ENCODE results near the gene STPG4.
A peak's percentile ranks its signal among the peaks of the same experiment; 100 is the strongest.

Gene STPG4

DNA sequence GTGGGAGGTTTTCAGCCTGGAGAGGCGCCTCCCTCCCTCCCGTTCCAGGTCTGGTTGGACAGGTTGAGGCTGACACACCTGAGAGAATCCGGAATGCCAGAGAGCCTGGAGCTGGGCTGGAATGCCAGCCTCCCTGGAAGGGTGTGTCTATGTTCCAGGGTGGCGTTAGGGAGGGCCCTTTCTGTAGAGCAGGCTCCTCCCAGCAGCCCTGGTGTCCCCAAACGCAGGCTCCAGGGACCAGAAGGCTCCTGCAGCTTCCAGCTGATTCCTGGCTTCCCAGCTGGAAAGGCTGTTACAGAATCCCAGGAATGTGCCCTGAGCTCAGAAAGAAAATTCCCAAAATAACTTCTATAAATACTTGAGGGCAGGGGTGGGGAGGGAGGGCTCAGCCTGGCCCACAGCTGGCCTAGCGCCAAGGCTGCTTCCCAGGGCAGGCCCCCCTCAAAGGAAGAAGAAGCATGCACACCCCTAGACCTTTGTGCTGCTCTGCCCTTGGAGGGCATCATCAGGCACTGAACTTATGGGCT, 85.4 kb downstream of the STPG4 start:
- peak; percentile 92 for FAIRE-seq

DNA sequence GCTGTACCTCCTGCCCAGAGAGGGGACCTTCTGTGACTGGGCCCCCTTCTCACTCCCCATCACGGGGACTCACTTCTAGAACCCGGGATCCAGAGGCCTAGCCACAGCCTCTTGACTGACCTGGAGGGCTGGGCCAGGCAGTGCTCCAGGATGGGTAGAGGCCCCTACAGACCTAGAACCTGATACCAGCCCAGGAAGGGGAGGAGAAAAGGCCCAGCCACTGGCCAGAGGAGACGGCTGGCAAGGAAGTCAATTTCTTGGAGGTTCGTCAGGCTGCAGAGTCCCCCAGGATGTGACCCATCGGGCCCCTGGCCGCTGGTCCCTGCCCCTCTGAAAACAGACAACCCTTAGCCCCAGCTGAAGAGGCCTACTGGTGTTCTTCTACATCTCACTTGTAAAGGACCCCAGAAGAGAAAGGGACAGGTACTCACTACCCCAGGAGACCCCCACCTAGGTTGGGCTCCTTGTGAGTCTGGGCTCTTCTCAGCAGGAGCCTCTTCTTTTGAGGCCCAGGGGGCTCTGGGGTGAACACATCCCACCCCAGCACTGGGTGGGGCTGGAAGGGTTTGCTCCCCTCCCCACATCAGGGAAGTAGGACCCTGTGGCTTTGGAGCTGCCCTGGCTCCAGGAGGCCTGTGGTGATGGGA, 86.0 kb downstream of the STPG4 start:
- FAIRE-seq: no peak

DNA sequence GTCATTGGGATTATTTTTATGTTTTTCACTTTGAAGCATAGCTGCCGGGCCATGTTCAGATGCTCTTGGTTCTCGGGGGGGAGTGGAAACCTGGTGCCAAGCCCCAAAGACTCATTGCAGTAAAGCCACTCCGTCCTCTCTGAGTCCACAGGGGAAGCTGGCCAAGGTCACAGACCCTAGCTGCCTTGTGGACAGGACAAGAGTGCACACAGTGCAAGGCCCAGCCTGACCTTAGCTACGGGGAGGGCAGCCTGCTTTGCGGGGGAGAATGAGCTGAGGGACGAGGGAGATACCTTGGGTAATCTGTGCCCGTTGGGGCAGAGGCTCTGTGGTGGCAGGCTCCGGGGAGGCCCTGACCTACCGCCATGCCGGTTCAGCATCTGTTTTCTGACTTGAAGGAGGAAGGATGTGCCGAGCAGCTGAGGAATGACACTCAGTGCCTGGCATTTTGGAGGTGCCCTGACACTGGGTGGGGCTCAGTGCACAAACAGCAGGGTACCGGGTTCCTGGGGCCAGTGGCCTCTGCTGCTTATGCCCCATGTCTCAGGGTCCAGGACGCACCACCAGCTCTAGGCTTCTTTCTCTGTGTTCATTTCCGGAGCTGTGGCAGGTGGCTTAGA, 87.2 kb downstream of the STPG4 start:
- no peak for FAIRE-seq

DNA sequence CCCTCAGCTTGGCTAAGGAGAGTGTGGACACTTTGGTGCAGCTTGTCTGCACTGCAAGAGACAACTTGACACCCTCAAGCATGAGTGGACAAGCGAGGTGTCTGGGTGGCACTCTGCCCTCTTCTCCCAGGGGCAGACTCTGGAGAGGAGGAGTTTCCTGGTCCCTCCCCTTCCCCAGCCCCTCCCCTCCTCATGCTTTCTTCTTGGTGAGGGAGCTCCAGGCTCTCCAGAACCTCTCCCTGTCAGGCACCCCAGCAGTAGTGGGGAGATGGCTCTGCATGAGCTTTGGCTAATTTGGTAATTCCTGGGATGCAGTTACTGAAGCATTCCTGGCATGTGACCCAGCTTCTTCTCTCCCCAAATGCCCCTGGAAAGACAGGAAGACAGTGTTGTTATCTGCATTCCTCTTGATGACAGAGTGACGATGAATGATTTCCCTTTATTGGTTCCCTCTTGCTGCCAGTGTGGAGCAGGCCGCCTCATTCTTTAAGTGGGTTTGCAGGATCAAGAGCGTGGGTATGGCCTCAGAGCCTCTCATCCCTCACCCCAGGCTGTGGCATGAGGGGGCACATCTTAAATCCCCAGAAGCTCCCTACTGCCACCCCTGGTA, 89.2 kb downstream of the STPG4 start:
- FAIRE-seq: no peak

DNA sequence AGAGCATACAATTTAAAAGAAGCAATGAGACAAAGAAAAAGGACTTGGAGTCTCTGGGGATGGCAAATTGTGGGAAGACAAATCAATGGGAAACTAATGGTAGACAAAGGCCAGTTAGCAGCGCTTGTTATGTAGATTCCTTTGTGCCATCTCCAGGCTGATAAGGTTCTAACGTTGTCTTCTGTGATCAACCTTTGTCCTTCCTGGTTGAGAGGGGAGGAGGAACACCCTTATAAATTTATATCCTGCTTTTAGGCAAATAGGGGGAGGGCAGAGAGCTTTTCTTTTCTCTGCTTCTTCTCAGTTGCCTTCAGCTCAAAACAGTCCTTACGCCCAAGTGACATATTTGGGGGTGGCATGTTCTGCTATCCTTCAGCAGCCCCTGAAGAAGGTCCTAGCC, 89.8 kb downstream of the STPG4 start:
- FAIRE-seq: no peak

DNA sequence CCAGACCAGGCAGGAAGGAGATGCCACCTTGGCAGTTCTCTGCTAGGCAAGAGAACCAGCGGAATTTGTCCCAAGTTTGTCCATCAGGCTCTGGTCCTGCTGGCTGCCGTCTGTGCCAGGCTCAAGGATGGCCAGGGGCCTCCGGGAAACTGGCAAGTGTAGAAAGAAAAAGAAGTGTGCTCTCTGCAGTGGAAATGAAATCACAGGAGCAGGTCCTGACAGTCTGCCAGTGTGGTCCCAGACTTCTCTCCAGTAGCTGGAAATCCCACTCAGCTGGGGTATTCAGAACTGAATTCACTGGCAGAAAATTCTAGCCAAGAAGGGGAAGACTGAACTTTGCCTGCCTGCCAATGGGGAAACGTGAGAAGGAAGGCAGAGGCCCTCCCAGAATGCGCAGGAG, 91.0 kb downstream of the STPG4 start:
- no peak for FAIRE-seq

DNA sequence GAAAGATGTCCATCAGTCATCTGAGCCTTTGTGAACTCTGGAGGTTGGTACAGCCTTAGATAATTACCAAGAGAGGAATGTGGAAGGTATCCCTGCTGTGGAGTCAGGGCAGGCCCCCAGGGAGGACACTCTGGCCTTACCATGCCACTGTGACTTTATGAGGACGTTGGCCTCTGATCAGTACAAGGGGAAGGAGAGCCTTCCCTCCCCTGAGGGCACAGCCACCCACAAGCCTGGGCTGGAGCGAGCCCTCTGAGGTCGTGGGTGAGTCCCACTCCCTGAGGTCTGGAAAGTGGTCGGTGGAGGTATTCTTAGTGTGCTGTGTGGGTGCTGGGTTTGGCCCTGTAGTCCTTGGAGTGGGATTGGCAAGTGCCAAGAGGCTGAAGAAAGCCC, 91.6 kb downstream of the STPG4 start:
- no peak for FAIRE-seq

DNA sequence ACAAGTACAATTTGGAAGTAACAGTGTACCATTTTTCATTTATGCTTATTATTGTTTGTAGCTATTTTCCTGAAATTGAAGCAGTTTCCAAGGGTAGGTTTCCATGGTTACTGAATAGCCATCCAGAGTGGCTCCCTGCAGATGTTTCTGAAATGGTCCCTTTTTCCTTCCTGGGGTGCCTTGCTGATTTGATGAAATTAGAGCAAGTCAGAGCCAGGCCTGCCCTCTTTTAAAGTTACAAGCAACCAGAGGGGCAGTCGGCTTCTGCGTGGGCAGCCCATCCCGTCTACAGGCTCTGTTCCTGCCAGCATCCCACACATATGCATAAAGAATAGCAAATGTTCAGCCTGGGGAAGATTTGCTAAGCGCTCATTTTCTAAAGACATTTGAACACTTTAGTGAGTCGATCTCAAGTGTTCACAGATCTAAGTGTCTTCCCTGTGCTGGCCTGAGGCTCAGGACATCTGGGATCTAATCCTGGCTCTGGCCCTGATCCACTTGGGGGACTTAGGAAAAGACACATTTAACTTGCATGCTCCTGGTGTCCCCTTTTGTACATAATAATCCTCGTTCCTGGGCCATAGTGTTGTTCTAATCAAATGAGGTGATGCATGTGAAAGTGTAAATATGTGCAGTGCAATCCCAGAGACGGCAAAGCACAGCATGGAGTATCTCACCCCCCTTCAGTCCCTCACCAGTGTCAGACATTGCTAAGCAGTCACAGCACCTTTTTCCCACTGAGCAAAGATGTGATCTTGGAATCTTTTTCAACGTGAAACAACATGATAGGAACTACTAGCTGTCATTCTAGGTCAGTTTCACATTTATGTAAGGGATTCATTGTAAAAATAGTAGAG, 92.2 kb downstream of the STPG4 start:
- no peak for FAIRE-seq

DNA sequence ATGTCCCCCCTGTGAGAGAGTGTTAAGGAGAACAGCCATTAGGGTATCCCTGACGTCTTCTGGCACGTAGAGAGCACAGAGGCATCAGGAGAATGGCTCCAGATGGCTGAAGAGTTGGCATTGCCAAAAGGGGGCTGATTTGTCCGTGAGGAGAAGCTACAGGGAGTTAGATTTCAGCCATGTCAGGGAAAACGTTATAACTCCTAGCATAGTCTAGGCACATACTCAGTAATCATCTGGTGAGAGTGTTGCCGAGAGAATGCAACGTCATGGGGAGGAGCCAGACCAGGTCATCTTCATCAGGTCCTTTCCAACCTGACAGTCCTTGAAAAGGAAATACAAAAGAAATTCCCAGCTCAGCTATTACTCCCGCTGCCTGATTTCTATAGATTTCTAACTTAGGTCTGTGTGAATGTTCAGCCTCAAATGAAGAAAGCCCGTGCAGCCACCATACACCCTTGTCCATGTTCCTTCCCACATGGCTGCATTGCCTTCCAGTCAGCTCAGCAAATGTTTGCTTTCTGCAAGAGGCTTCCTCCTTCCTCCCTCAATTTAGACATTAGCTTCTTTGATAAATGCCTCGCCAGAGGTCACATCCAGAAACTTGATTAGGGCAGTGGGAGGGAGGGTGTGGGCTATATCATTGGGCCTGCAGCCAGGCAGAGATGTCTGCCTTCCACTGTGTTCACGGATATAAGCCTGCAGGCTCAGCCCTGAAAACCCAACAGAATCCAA, 93.0 kb downstream of the STPG4 start:
- no peak for FAIRE-seq

DNA sequence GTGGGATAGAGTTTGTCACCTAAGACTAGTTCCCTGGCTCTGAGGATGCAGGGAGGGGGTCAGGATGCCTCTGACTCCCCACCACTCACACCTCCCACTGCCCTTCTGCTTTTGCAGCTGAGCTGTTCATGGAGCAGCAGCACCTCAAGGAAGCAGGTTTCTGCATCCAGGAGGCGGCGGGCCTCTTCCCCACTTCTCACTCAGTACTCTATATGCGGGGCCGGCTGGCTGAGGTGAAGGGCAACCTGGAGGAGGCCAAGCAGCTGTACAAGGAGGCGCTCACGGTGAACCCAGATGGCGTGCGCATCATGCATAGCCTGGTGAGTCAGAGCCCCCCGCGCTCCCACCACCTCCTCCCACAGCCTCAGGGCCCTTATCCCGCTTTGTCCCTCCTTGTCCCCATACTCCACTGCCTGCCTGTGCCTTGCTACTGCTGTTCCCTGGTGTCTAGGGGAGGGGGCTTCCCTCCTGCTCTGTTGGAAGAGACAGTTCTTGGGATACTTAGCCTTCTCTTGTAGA, 94.4 kb downstream of the STPG4 start:
- no peak for FAIRE-seq

DNA sequence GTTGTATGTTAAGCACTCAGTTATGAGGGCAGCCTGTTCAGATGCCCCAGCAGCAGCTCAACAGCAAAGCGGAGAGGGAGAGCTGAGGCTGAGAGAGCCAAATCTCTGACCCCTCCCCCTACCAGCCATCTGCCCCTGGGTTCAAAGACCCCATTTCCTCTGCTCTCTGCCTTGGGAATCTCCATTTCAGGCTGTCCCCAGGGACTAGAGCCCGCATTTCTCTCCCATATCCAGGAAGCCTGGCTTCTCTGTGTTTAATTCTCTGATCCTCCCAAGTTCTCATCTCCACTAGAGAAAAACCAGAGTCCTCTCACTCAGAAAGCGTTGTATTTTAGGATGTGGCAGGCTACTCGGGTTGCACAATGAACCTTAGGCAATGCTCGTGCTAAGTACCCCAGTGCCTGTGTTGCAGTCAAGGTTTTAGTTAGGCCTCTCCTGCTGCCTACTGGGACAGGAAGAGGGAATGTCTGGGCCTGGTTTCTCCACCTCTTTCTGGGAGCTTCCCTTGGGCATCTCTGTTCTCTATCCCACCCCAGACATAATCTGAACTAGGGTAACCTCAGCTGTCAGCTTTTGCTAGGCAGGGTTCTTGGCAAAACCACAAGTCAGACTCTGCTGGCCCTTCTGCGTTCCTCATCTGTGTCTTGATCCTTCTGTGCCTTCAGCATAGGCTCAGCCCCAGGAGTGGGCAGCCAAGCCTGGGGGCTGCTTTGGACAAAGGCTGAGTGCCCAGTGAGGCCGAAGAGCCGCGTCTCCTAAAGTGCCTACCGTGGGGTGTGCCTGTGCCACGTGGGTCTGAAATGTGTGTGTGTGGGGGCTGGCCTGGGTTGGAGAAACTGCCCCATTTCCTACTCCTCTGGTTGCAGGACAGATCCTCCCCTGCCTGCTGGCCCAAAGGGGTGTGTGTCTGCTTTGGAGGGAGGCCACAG, 96.8 kb downstream of the STPG4 start:
- no peak for FAIRE-seq

DNA sequence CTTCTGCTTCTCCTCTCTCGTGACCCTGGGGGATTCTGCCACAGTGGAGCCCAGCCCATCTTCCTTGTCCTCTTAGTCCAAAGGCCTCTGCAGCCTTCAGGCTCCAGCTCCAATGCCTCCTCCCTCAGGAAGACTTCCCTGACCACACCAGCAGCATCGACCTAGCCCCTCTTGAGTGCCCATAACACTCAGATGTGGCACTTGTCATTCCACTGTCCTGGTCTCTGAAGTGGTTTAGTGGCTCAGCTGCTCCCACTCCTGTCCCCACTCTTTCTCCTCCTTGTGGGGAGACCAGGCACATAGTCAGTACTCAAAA, 97.5 kb downstream of the STPG4 start:
- no peak for FAIRE-seq

DNA sequence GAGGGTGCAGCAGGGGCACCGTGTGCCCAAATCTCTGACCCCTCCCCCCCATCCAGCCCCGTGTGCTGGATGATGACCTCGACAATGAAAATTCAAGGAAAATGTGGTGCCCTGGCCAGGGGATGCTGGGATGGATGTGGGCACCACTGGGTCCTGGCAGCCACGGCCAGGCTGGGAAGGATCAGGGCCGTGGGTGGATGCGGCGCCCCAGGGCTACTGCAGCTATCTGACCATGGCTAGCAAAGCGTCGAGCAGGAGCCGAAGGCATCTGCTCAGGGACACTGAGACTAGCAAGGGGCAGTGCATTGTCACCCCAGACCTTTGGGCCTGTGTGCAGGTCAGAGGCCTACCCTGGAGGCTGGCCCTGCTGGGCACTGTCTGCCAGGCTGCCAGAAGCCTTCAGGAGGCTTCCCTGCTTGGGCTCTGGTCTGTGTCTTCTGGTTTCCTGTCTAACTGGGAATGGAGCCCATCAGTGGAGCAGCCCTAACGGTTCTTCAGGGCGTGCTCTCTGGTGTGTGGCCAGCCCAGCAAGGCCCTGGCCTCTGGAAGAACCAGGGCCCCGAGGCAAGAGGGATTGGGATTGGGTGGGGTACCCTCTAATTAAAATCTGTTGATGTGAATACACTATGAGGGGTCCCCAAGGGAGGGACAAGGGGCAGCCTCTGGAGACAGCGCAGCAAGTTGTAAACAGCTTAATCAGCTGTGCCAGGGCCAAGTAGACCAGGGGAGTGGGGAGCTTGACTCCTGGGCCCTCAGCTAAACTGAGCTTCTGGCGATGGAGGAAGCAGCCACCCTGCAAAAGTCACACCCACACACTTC, 98.0 kb downstream of the STPG4 start:
- FAIRE-seq: no peak

DNA sequence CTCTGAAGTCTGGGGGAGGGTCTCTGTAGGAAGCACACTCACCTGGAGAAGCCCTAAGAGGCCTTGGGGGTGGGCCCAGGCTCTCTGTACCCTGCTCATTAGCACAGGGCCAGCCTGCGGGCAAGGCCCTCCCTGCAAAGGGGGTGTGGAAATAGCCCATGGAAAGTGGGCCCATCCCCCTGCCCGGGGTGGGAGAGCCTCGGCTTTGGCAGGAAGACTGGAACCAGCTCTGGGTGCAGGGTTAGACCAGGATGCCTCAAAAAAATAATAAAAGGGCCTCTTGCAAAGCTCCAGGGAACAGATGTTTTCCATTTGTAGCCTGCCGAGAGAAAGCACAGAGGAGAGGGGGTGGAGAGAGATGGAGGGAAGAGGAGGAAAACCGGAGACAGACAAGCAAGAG, 98.7 kb downstream of the STPG4 start:
- no peak for FAIRE-seq

DNA sequence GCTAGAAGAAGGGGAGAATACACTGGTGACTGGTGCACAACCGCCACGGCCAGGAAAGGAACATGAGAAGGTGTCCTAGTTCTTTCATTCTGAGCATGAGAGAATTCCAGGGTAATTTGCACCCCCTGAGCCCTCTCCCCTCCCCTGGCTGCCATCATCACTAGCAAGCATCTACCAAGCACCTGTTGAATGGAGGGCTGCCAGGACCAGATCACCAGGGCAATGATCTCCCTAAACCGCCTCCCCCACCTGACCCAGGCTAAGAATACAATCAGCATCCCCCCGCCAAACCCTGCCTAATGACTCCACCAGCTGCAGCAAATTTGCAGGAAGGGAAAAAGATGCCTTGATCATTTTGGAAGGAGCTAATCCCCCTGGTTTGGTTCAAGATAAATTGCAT, 100.2 kb downstream of the STPG4 start:
- FAIRE-seq: no peak

DNA sequence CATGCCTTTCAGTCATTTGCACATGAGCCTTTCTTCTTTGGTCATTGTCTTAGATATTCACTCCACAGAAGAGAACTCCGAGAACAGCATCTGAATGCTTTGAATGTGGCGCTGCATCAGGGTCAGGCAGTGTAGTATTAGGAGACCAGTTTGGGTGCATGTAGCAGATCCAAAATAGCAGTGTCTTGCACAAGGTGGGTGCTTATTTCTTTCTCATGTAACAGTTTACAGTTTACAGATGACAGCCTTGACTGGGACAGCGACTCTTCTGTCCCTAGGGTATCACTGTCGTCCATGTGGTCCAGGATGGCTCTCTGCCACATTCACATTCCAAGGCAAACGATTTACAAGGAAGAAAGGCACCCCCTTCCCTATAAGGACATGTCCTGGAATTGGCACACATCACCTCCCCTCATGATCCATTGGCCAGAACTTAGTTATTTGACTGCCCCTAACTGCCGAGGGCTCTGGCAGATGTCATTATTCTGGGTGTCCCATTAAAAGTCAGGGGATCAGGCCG, 101.0 kb downstream of the STPG4 start:
- no peak for FAIRE-seq

DNA sequence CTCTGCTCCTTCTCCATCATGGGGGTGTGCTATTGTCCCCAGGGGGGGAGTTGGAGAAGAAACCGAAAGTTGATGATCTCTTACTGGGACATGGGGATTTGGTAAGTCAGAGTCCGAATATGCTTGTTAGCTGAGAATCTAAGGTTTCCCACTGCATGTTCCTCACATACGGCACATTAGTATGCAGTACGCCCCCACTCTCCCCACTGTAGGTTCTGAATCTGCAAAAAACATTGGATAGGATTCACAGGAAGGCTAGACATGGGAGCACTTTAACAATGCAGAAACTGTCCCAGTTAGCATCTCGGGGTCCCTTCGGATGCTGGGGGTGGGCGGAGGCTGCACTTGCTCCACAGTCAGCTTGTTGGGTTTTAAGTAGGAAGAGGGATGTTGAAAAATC, 102.3 kb downstream of the STPG4 start:
- FAIRE-seq: no peak

DNA sequence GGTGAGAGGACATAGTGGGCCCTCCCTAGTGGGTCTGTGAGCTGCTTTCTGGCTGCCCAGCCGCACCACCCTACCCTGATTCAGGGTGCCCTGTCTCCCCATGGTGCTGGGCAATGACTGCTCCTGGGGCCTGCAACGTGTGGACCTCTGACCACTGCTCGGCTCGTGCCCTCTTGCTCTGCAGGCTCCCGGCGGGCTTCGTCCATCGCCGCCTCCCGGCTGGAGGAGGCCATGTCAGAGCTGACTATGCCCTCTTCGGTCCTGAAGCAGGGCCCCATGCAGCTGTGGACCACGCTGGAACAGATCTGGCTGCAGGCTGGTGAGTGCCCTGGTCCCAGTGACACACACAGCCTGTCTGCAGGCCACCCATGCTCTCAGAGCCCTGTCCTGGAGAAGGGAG, 103.5 kb downstream of the STPG4 start:
- no peak for FAIRE-seq

DNA sequence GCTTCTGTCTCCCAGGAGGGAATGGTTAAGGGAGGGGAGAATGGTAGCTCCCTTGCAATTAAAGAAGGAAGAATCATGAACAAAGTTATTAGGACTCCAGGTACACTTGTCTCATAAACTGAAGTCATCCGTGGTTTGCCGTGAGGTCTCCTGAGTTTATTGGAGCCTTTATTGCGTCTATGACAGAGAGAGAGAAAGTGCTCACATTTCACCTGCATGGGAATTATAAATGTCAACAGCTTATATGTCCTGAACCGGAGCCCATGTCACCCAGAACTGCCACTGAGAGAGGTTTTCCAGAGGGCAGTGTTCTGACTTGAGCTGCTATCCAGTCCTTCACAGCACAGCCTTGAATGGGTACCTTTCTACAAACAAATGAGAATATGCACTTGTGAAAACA, 104.3 kb downstream of the STPG4 start:
- FAIRE-seq: no peak

DNA sequence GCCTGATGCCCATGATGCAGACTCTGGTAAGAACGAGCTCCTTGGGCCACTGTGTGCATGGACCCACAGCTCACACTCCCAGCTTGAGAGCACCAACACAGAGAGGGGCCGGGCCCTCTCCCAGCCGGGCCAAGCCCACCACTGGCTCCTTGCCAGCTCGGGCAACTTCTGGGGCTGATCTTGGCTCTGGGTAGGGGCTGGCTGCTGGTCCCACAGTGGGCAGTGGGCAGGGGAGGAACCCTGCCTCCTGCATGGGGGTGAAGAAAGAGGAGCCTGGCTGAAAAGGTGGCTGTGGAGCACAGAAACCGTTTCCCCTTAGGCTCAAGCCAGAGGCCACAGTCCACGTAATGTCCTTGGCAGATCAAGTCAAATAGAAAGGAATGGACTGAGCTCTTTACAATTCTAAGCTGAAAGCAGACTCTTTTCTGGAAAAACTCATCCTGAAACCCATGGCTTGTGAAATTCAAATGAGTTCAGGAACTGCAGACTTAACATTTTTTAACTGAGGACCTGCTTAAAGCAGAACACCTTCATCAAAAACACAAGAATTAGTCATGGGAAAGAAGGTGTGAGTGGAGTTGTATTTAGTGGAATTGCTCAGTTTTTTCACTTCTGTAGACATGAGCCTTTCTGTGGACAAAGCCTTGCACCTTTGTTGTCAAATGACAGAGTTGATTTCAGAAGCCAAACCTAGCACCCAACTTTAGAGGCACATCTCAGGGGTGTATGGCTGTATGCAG, 104.9 kb downstream of the STPG4 start:
- FAIRE-seq: no peak

Data from G401.6 (cell line).